ENCODE results near the gene CORT.
"Not testable (repeated sequence)": the region's sequence is repeated elsewhere in the genome, so short reads cannot be mapped to it uniquely, and the experiment has no call there.

Gene CORT

GRCh38 chr1:10449751-10450150, at the start of gene CORT:
Gene CORT, plus strand, starts transcription at chr1:10450031. Its CDS starts 193 bp downstream, at chr1:10450224.
- no peak for DNase-seq

GRCh38 chr1:10401281-10401680, 48.5 kb upstream of the CORT start:
- DNase-seq, result peak; percentile 54

- no peak for DNase-seq
Measured at GRCh38 chr1:10402729-10403274, 47.0 kb upstream of the CORT start.

GRCh38 chr1:10407201-10407600, 42.6 kb upstream of the CORT start:
- DNase-seq, result no peak

GRCh38 chr1:10415211-10415930, 34.5 kb upstream of the CORT start:
- peak; percentile 76 for DNase-seq

- not testable (repeated sequence) for DNase-seq
Measured at GRCh38 chr1:10415967-10416366, 33.9 kb upstream of the CORT start.

- not testable (repeated sequence) for DNase-seq
Measured at GRCh38 chr1:10418741-10419140, 31.1 kb upstream of the CORT start.

GRCh38 chr1:10419351-10419750, 30.5 kb upstream of the CORT start:
- DNase-seq, result no peak

- DNase-seq, result no peak
Measured at GRCh38 chr1:10421637-10422036, 28.2 kb upstream of the CORT start.

GRCh38 chr1:10424034-10424433, 25.8 kb upstream of the CORT start:
- DNase-seq, result peak; percentile 28

GRCh38 chr1:10424651-10425050, 25.2 kb upstream of the CORT start:
- DNase-seq, result no peak

GRCh38 chr1:10425826-10426534, 23.9 kb upstream of the CORT start:
- peak; percentile 12 for DNase-seq

GRCh38 chr1:10426535-10426848, 23.3 kb upstream of the CORT start:
- DNase-seq, result not testable (repeated sequence)

- no peak for DNase-seq
Measured at GRCh38 chr1:10428984-10429383, 20.8 kb upstream of the CORT start.

GRCh38 chr1:10429868-10430215, 20.0 kb upstream of the CORT start:
- DNase-seq, result no peak

- peak; percentile 80 for DNase-seq
Measured at GRCh38 chr1:10430216-10431069, 19.4 kb upstream of the CORT start, which contains the start of gene CENPS. Gene CENPS, plus strand, starts transcription at chr1:10430433. Its CDS starts 85 bp downstream, at chr1:10430518.

GRCh38 chr1:10431070-10431730, 18.6 kb upstream of the CORT start:
- DNase-seq, result peak; percentile 16

- no peak for DNase-seq
Measured at GRCh38 chr1:10432910-10433700, 16.7 kb upstream of the CORT start.

GRCh38 chr1:10433790-10434189, 16.0 kb upstream of the CORT start:
- no peak for DNase-seq

- no peak for DNase-seq
Measured at GRCh38 chr1:10434590-10434989, 15.2 kb upstream of the CORT start.

- no peak for DNase-seq
Measured at GRCh38 chr1:10437052-10437451, 12.8 kb upstream of the CORT start.

GRCh38 chr1:10438677-10439163, 11.1 kb upstream of the CORT start:
- DNase-seq, result no peak
